Measurements from ENCODE around the gene PECR. TPM values are rescaled to one million over a fixed set of nuclear protein-coding genes. Genes with fewer than 3 reads are reported as not detected.

Gene PECR
- total and polyA plus RNA-seq, 2 of the 13 experiments (the other 11 are each of a cell fraction or from before 2014, with no cell fraction given): 151 to 153 TPM

DNA sequence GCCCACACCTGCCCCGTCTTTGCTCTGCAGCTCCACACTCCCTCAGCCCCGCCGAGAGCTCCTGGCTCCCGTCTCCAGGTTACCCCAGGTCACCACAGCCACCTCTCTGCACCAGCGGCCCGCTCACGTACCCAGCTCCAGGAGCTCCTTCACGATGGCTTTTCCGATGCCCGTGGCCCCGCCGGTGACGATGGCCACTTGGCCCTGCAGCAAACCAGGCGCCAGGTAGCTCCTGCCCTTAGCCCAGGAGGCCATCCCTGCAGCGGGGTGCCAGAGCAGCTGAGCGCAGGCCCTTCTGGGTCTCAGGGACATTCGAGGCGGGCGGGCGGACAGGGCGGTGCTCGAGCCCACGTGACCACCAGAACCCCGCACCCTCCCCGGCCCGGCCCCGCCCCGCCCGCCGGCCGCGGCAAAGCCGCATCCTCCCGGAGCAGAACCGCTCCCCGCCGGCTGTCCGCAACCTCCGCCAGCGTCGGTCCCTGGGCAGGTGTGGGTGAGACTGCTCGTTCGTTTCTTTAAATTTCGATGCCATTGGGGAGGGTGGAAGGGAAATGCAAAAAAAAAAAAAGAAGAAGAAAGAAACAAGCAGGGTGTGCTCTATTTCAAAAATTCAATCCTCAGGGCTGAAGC is at the start of gene PECR, which contains the start of gene TMEM169 (continued):
- TF ChIP-seq, protein P1, sequence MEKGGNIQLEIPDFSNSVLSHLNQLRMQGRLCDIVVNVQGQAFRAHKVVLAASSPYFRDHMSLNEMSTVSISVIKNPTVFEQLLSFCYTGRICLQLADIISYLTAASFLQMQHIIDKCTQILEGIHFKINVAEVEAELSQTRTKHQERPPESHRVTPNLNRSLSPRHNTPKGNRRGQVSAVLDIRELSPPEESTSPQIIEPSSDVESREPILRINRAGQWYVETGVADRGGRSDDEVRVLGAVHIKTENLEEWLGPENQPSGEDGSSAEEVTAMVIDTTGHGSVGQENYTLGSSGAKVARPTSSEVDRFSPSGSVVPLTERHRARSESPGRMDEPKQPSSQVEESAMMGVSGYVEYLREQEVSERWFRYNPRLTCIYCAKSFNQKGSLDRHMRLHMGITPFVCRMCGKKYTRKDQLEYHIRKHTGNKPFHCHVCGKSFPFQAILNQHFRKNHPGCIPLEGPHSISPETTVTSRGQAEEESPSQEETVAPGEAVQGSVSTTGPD (CRISPR knock-in tag; IDR thresholded peaks at IDR 0.05): no peak
- TF ChIP-seq, protein P2, sequence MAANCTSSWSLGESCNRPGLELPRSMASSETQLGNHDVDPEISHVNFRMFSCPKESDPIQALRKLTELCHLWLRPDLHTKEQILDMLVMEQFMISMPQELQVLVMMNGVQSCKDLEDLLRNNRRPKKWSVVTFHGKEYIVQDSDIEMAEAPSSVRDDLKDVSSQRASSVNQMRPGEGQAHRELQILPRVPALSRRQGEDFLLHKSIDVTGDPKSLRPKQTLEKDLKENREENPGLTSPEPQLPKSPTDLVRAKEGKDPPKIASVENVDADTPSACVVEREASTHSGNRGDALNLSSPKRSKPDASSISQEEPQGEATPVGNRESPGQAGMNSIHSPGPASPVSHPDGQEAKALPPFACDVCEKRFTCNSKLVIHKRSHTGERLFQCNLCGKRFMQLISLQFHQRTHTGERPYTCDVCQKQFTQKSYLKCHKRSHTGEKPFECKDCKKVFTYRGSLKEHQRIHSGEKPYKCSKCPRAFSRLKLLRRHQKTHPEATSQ (CRISPR knock-in tag; IDR thresholded peaks at IDR 0.05; ENCODE audit: borderline replicate concordance): peak; percentile 94
- TF ChIP-seq ZFP90 (CRISPR knock-in tag; IDR thresholded peaks at IDR 0.05; ENCODE audit: borderline replicate concordance) (peak; percentile 91), GZF1 (CRISPR knock-in tag; IDR thresholded peaks at IDR 0.05) (peak; percentile 91; the same call in 1 of the 2 replicates), ARID2 (CRISPR knock-in tag; IDR thresholded peaks at IDR 0.05; ENCODE audit: borderline replicate concordance) (peak; percentile 94), ATM (IDR thresholded peaks at IDR 0.05; ENCODE audit: borderline replicate concordance) (no peak), MXI1 (IDR thresholded peaks at IDR 0.05; ENCODE audit: borderline replicate concordance, low read depth, low read length) (peak; percentile 69; the same call in 1 of the 3 replicates), ZSCAN21 (CRISPR knock-in tag; IDR thresholded peaks at IDR 0.05; ENCODE audit: borderline replicate concordance) (peak; percentile 97), TAF15 (IDR thresholded peaks at IDR 0.05; ENCODE audit: low read depth, low read length, poor library complexity, severe bottlenecking) (no peak), PHF8 (CRISPR knock-in tag; IDR thresholded peaks at IDR 0.05) (peak; percentile 98), ZNF383 (CRISPR knock-in tag; IDR thresholded peaks at IDR 0.05; ENCODE audit: borderline replicate concordance) (no peak), SMAD1 (CRISPR knock-in tag; IDR thresholded peaks at IDR 0.05; ENCODE audit: borderline replicate concordance, low read depth) (peak; percentile 100), SOX6 (IDR thresholded peaks at IDR 0.05) (no peak), SOX6 (CRISPR knock-in tag; IDR thresholded peaks at IDR 0.05) (peak; percentile 74), ZNF703 (CRISPR knock-in tag; IDR thresholded peaks at IDR 0.05; ENCODE audit: borderline replicate concordance) (no peak), ZFP36L1 (CRISPR knock-in tag; IDR thresholded peaks at IDR 0.05) (peak; percentile 73; the same call in 1 of the 2 replicates)
- TF ChIP-seq, protein P3, sequence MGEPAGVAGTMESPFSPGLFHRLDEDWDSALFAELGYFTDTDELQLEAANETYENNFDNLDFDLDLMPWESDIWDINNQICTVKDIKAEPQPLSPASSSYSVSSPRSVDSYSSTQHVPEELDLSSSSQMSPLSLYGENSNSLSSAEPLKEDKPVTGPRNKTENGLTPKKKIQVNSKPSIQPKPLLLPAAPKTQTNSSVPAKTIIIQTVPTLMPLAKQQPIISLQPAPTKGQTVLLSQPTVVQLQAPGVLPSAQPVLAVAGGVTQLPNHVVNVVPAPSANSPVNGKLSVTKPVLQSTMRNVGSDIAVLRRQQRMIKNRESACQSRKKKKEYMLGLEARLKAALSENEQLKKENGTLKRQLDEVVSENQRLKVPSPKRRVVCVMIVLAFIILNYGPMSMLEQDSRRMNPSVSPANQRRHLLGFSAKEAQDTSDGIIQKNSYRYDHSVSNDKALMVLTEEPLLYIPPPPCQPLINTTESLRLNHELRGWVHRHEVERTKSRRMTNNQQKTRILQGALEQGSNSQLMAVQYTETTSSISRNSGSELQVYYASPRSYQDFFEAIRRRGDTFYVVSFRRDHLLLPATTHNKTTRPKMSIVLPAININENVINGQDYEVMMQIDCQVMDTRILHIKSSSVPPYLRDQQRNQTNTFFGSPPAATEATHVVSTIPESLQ (CRISPR knock-in tag; conservative IDR thresholded peaks at IDR 0.05): no peak; the same call in 1 of the 2 replicates
- TF ChIP-seq, protein P4, sequence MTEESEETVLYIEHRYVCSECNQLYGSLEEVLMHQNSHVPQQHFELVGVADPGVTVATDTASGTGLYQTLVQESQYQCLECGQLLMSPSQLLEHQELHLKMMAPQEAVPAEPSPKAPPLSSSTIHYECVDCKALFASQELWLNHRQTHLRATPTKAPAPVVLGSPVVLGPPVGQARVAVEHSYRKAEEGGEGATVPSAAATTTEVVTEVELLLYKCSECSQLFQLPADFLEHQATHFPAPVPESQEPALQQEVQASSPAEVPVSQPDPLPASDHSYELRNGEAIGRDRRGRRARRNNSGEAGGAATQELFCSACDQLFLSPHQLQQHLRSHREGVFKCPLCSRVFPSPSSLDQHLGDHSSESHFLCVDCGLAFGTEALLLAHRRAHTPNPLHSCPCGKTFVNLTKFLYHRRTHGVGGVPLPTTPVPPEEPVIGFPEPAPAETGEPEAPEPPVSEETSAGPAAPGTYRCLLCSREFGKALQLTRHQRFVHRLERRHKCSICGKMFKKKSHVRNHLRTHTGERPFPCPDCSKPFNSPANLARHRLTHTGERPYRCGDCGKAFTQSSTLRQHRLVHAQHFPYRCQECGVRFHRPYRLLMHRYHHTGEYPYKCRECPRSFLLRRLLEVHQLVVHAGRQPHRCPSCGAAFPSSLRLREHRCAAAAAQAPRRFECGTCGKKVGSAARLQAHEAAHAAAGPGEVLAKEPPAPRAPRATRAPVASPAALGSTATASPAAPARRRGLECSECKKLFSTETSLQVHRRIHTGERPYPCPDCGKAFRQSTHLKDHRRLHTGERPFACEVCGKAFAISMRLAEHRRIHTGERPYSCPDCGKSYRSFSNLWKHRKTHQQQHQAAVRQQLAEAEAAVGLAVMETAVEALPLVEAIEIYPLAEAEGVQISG (CRISPR knock-in tag; IDR thresholded peaks at IDR 0.05): peak; percentile 90
- TF ChIP-seq, protein P5, sequence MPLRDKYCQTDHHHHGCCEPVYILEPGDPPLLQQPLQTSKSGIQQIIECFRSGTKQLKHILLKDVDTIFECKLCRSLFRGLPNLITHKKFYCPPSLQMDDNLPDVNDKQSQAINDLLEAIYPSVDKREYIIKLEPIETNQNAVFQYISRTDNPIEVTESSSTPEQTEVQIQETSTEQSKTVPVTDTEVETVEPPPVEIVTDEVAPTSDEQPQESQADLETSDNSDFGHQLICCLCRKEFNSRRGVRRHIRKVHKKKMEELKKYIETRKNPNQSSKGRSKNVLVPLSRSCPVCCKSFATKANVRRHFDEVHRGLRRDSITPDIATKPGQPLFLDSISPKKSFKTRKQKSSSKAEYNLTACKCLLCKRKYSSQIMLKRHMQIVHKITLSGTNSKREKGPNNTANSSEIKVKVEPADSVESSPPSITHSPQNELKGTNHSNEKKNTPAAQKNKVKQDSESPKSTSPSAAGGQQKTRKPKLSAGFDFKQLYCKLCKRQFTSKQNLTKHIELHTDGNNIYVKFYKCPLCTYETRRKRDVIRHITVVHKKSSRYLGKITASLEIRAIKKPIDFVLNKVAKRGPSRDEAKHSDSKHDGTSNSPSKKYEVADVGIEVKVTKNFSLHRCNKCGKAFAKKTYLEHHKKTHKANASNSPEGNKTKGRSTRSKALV (CRISPR knock-in tag; IDR thresholded peaks at IDR 0.05): no peak
